GM21423 (cell line): ENCODE results near the gene SOCS1.

Source experiments
- ATAC-seq: cut with Tn5 transposase; IDR thresholded peaks from one replicate; pipeline ENCODE4 v1.9.1; 2021; ENCODE audit warnings: mild to moderate bottlenecking, moderate library complexity; ENCODE audit not compliant: unreplicated experiment

SOCS1 gene

DNA sequence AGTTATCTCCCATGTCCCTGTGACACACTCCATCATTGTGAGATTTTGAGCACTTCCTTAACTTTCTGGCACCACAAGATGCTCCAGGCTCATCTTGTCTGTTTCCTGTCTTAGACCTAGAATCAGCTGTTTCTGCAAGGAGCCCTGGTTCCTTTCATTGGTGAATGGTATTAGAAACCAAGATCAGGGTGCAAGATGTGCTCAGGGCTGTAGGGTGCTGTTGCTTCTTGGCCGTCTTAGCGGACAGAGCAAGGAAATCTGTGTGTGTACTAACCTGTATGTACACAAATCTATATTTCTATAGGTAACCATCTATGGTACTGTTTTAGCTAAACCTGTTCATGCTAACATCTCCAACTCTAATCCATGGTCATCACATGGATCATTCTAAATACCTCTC, 33.2 kb upstream of the SOCS1 start:
- no peak for ATAC-seq

- ATAC-seq, result no peak
Observed at GRCh38 chr16:11285842-11286241, 29.8 kb upstream of the SOCS1 start.

DNA sequence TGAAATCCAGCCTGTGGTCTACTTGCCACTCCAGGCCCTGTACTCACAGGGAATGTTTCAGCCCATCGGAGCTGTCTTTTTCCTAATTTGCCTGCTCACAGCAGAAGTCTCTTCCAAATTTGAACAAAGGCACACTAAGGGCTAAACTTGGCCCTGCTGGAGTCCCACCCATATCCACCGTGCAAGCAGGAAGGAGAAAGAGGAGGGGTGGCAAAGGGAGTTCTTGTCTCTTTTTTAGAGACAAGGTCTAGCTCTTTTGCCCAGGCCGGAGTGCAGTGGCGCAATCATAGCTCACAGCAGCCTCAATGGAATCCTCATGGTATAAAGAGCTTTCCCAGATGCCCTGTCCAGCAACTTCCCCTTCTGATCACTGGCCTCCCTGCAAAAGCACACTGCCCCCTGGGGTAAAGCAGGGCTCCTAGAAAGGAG, 27.8 kb upstream of the SOCS1 start:
- no peak for ATAC-seq

- no peak for ATAC-seq
Observed at GRCh38 chr16:11280616-11281522, 24.9 kb upstream of the SOCS1 start, which contains the start of gene PRM1. TSS of gene PRM1 (minus strand) at chr16:11281330. CDS start at chr16:11281238, 92 bp downstream.

- ATAC-seq, result no peak
Observed at GRCh38 chr16:11278681-11279628, 23.0 kb upstream of the SOCS1 start.

- ATAC-seq, result no peak
Observed at GRCh38 chr16:11277607-11278337, 21.8 kb upstream of the SOCS1 start.

DNA sequence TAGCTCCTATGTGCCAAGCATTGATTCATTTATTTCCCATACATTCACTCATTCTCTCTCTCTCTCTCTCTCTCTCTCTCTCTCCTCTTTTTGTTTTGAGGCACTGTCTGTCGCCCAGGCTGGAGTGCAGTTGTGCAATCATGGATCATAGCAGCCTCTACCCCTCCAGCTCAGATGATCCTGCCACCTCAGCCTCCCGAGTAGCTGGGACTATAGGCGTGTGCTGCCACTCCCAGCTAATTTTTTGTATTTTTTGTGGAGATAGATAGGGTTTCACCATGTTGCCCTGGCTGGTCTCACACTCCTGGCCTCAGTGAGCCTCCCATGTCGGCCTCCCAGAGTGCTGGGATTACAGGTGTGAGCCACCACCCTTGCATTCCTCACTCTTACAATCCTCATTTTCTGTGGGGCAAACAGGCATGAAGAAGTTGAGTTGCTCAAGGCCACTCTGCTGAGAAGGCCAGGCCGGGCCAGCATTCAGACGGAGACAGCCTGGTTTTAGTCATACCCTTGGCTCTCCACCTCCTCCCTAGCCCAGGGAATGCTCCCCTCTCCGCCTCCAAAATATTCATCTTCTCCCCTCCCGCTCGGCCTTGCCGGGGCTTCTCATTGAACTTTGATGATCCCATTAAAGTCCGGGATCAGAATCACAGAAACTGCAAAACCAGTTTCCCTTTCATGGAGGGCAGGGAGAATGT, 21.0 kb upstream of the SOCS1 start:
- ATAC-seq, result no peak

DNA sequence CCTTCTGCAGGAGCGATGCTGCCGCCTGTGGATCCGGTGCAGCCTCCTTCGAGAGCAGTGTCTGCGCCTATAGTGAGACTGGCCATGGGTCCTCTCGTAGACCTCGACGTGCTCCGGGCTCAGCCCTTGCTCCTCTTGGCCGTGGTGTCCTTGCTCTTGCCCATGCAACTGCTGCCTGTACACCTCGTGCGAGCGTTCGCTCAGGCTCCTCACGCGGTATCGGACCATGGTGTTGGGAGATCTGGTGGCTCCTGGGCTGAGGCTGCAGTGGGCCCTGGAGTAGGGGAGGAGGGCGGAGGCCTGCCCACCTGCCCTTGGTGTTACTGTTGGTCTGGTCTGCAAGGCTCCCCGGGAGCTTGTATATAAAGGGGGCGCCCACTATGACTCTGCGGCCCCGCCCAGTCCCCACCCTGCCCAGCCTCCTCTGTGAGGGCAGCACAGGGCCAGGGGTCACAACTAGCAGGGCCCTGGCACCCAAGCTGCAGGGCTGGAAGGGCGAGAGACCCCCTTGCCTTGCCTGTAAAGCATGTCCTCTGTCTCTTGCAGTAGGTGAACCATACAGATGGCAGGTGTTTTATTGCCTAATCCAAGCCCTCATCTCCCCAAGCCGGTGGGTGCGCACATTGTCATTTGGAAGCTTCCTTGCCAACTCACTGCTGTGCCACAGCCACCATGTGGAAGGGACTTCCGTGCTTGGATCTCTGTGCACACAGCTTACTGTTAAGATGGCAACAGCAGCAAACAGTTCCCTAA, 20.3 kb upstream of the SOCS1 start, which contains the start of gene PRM2:
PRM2 (minus strand) TSS at position 338 of the 753 bp plus-strand sequence; CDS start at position 228, 110 bp downstream.
- ATAC-seq, result no peak

- no peak for ATAC-seq
Observed at GRCh38 chr16:11274964-11275363, 19.0 kb upstream of the SOCS1 start.

- ATAC-seq, result no peak
Observed at GRCh38 chr16:11273721-11274324, 17.8 kb upstream of the SOCS1 start.

DNA sequence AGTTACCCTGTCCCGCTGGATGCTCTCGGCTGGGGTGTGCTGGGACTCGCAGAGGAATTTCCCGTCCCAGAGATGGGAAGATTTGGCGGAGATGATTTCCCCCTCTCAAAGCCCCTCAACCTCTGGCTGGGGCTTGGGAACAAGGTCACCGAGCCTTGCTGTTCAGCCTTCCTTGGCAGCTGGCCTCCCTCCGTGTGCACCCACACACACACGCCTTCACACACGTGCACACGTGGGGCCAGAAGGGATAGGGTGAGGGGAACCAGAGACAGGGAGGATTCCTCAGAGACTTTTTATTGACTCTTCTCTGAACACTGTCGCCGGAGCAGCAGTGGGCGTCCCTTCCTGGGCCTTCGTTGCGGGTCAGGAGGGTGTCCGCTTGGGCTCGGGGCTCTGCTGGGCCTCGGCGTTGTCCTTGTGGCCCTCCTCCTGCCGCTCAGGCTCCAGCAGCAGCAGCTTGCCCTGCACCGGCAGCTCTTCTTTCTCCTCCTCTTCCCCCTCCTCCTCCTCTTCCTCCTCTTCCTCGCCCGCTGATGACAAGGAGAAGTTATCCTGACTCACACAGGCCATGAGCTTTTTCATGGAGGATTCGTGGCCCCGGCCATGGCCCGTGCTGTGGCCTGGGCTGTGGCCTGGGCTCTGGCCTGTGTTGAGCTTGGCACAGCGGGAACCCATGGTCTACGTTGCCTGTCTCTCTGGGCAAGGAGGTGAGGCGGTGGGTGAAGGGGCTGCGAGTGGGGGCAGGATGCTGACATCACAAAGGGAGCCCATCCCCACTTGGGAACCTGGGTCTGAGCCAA, 17.1 kb upstream of the SOCS1 start, which contains the start of gene PRM3:
PRM3 (minus strand) TSS at position 709 of the 800 bp plus-strand sequence; CDS start at position 675, 34 bp downstream.
- ATAC-seq, result no peak

GRCh38 chr16:11272484-11272883, 16.5 kb upstream of the SOCS1 start:
- no peak for ATAC-seq

DNA sequence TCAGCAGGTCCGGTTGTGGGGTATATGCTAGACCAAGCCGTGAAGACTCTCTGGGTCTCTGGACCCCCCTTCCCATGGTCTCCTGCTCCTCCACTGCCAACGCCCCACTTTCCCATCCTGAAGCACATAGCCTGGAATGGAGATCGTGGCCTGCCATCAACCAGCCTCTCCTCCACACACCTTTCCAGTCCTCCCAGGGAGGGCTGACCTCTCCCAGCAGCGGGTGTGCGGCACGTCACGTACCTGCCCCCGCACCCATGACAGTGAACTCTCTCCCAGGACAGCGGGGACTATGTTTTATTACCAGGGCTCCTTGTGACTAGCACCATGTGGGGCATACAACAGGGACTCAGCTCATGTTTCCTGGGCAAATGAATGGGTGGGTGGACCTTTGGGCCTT, 15.6 kb upstream of the SOCS1 start:
- no peak for ATAC-seq

GRCh38 chr16:11270602-11271162, 14.7 kb upstream of the SOCS1 start:
- ATAC-seq, result no peak

DNA sequence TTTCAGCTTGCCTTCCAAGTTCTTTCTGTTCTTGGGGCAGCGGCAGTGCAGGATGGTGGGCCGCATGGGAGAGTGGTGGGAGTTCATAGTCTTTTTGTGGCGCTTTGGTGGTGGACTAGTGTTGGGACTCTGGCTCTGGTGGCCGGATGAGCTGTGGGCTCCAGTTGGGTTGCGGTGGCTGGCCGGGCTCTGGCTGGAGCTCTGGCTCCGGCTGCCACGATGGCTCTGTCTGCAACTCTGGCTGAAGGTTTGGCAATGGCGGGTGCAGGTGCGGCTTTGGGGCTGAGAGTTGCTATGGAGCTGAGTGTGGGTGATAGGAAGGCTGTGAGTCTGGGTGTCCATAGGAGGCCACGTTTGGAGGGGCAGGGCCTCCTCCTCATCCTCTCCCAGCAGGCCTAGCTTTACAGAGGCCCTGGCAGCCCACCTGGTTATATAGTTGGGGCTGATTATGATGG, 12.9 kb upstream of the SOCS1 start, which contains the start of gene TNP2:
TNP2 (minus strand) TSS at position 405 of the 455 bp plus-strand sequence; CDS start at position 342, 63 bp downstream.
- no peak for ATAC-seq

- no peak for ATAC-seq
Observed at GRCh38 chr16:11265124-11265523, 9.1 kb upstream of the SOCS1 start.

GRCh38 chr16:11264155-11264832, 8.3 kb upstream of the SOCS1 start:
- no peak for ATAC-seq
